Endothelial cell of umbilical vein (primary cell): ENCODE results near the gene LHX4.

Experiments
- EZH2 ChIP-seq: IDR thresholded peaks from 2 replicates; pipeline ENCODE4 v1.6.1; 2012; ENCODE audit warnings: borderline replicate concordance, low read depth, mild to moderate bottlenecking, moderate library complexity, low read length, inconsistent platforms; ENCODE audit not compliant: severe bottlenecking
- FOS ChIP-seq: IDR thresholded peaks from 2 replicates; pipeline ENCODE4 v1.6.1; 2011; ENCODE audit warnings: mild to moderate bottlenecking, low read length, moderate library complexity, borderline replicate concordance; ENCODE audit not compliant: insufficient read depth
- JUN ChIP-seq: IDR thresholded peaks from 2 replicates; pipeline ENCODE4 v1.6.1; 2011; ENCODE audit warnings: borderline replicate concordance, low read depth; ENCODE audit not compliant: insufficient read length, insufficient read depth
- MAX ChIP-seq: IDR thresholded peaks from 2 replicates; pipeline ENCODE4 v1.6.1; 2011; ENCODE audit not compliant: insufficient read depth, insufficient read length
- MYC ChIP-seq: IDR thresholded peaks from one replicate; pipeline ENCODE4 v1.6.1; 2011; ENCODE audit warnings: mild to moderate bottlenecking, low read depth, low read length
- POLR2A ChIP-seq: IDR thresholded peaks from 2 replicates; pipeline ENCODE4 v1.6.1; 2012; ENCODE audit warnings: low read depth, mild to moderate bottlenecking, control low read depth, low read length
- POLR2AphosphoS5 ChIP-seq: IDR thresholded peaks from 2 replicates; pipeline ENCODE4 v1.6.1; 2012; ENCODE audit warnings: low read depth, mild to moderate bottlenecking, control low read depth, low read length, moderate library complexity; ENCODE audit not compliant: insufficient read depth
- TF ChIP-seq, protein P1 (sequence below), 2 donors: IDR thresholded peaks; 1 replicate in 1 of 2; 2 replicates in 1 of 2; pipeline ENCODE4 v1.5.1; 2011; ENCODE audit warnings: low read length in 2 of 2, mild to moderate bottlenecking in 2 of 2, moderate library complexity in 2 of 2, control low read depth in 1 of 2, inconsistent platforms in 1 of 2, low read depth in 1 of 2; ENCODE audit not compliant: insufficient read depth in 1 of 2; ENCODE audit errors: extremely low read depth in 1 of 2

- TF ChIP-seq, protein P1, sequence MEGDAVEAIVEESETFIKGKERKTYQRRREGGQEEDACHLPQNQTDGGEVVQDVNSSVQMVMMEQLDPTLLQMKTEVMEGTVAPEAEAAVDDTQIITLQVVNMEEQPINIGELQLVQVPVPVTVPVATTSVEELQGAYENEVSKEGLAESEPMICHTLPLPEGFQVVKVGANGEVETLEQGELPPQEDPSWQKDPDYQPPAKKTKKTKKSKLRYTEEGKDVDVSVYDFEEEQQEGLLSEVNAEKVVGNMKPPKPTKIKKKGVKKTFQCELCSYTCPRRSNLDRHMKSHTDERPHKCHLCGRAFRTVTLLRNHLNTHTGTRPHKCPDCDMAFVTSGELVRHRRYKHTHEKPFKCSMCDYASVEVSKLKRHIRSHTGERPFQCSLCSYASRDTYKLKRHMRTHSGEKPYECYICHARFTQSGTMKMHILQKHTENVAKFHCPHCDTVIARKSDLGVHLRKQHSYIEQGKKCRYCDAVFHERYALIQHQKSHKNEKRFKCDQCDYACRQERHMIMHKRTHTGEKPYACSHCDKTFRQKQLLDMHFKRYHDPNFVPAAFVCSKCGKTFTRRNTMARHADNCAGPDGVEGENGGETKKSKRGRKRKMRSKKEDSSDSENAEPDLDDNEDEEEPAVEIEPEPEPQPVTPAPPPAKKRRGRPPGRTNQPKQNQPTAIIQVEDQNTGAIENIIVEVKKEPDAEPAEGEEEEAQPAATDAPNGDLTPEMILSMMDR (IDR thresholded peaks at IDR 0.05; ENCODE audit: extremely low read depth in 1 of 2, insufficient read depth in 1 of 2, low read depth in 1 of 2, low read length in 2 of 2): no peak
- TF ChIP-seq EZH2 (no peak), POLR2A (no peak), POLR2AphosphoS5 (no peak), MAX (no peak), JUN (no peak), MYC (no peak), FOS (no peak)
These were observed 5.2 kb upstream of the LHX4 start for GRCh38 chr1:180224902-180225301.
